Measurements from ENCODE around the gene PKD1.
"Not testable (repeated sequence)": the region's sequence is repeated elsewhere in the genome, so short reads cannot be mapped to it uniquely, and the experiment has no call there.

The PKD1 gene

DNA sequence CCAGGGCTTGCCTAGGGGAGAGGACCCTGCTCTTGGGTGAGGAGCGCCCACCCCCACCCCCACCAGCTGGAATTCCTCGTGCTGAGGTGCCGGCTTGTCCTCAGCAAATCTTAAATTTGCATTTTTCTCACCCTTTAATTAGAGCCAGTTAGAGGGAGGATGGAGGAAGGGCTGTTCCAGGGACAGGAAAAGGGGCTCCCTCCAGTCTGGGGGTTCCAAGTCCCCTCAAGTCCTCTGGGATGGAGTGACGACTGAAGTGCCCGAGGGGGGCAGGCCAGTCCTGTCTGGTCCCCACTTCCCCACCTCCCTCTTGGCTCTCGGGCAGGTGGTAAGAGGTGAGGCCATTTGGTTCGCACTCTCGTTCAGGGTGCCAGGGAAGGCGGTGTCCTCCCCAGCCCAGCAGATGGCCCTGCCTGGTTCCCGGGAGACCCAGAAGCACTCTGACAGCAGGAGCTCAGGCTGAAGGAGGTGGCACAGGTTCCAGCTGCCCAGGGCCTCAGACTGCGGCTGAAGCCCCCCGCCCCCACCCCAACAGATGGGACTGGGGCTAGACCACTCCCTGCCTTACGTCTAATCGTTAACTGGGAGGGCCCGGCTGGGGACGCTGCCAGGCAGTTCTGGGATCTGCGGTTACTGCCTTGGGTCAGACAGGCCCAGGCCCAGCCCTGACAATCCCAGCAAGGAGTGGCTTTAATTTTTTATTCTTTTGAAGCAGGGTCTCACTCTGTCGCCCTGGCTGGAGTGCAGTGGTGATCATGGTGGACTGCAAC, 14.9 kb upstream of the PKD1 start:
- no peak for DNase-seq (ENCODE audit: low read depth)

DNA sequence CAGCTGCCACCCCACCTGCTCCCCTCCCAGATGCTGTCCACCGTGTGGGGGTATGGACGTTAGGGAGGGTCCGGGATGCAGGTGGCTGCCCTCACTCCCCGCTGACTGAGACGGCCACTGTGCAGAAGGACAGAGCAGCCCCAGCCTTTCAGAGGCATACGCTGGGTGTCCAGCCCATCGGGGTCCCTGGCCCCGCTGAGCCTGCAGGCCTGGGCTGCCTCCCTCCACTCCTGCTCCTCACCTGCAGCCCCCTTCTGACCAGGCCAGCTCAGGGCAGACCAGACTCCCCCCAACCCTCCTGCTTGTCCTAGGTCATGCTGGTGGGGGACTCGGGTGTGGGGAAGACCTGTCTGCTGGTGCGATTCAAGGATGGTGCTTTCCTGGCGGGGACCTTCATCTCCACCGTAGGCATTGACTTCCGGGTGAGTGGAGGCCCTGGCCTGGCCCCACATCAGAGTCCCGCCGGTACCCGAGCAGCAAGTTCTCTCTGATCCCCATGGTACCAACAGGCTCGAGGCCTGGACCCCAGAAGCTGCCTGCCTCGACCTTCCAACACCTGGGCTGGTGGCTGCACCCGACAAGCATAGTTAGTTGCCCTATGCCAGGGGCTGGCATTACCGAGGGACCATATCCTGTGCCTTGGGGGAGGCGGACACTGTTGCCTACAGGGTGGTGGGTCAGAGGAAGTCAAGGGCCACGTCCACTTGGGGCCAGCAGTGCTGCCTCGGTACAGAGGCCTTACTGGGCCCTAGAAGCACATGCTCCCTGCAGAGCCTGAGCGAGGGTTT, 14.1 kb upstream of the PKD1 start:
- no peak for DNase-seq (ENCODE audit: low read depth)

DNA sequence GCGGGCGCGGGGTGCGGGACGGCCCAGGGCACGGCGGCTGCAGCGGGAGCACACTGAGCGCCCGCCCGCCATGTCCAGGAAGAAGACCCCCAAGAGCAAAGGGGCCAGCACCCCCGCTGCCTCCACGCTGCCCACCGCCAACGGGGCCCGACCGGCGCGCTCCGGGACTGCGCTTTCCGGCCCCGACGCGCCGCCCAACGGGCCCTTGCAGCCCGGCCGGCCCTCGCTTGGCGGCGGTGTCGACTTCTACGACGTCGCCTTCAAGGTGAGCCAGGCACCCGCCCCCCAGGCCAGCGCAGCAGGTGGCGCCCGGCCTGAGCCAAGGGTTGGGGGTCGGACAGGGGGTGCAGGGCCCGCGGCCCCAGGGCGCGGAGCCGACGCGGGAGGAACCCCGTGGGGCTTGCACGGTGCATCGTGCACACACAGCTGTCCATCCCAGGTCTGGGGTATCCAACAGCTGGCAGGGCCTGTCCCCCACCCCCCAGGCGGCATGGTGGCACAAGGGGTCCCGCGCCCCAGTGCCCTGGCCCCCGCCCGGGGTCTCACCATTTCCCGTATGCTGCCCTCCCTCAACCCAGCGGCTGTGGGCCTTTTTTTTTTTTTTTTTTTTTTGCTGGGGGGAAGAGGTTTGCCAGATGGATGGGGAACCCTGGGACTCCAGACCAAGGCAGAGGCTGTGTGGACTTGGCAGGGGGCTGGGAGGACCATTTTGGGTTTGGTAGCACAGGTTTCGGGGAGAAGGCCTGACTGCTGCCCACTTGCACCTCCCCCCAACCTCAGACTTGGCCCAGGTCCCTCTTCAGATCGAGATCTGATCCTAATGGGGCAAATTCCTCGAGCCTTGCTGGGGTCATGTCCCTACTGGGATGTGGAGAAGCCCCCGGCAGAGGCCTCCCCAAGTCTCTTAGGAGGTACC, 13.3 kb upstream of the PKD1 start:
- DNase-seq (ENCODE audit: low read depth), result no peak

DNA sequence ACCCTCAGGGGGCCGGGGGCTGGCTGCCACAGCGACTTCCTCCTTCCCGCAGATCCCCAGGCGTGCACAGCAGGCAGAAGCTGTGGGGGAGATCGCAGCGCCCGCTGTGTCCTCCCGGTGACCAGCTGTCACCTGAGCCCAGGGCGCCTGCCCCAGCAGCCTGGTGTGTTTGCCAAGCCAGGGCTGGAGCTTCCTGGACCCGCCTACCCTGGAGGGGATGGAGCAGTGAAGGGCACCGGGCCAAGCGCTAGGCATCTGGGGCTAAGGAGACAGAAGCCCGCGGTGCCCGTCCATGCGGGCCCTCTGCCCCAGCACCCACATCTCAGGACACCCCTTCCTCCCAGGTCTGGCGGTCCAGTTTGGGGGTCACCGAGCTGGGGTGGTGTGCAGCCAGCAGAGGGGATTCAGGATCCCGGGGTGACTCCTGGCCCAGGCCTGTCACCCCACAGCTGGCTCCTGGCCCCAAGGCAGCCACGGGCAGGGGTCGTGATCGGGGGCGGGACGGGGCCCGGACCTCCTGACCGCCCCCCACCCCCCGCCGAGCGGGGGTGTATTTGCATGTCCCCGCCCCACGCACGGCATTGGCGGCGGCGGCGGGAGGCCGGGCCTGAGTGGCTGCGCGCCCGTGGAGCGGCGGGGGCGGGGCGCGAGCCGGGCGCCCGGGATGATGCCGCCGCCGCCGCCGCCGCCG, 12.4 kb upstream of the PKD1 start, which contains the start of gene RAB26:
Gene RAB26, plus strand, starts transcription at position 645 of the 691 bp plus-strand sequence. CDS start 159 bp downstream, outside the sequence.
- DNase-seq (ENCODE audit: low read depth), result no peak

DNA sequence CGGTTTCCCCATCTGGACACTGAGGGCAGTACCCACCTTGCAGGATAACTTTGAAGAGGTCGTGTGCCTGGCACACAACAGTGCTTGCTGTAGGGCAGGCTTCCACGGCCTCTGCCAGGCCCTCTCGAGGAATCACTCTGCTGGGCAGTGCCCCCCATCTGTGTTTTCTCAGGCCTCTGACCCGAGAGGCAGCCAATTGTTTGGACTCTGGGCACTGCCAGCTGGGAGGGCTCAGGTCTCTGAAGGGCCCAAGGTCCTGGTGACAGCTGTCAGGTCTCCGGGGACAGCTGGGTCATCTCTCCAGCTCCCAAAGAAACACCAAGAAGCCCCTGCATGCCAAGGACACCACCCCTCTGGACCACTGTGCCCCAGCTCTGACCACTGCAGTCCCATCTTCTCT, 11.7 kb upstream of the PKD1 start:
- no peak for DNase-seq (ENCODE audit: low read depth)

DNA sequence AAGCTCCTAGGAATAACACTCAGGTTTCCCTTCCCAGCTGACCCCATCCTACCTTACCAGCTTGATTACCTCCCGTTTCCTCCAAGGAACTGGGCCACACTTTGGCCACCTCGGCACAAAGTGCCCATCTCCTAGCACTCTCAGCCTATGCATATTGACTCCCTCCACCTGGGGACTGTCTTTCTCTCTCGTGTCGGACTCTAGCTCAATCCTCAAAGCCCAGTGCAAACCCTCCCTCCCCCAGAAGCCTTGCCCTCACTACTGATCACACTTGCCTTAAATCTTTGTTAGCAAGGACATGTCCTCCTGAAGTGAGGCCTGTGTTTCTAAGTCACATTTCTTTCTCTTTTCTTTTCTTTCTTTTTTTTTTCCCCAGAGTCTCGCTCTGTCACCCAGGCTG, 10.1 kb upstream of the PKD1 start:
- no peak for DNase-seq (ENCODE audit: low read depth)

DNA sequence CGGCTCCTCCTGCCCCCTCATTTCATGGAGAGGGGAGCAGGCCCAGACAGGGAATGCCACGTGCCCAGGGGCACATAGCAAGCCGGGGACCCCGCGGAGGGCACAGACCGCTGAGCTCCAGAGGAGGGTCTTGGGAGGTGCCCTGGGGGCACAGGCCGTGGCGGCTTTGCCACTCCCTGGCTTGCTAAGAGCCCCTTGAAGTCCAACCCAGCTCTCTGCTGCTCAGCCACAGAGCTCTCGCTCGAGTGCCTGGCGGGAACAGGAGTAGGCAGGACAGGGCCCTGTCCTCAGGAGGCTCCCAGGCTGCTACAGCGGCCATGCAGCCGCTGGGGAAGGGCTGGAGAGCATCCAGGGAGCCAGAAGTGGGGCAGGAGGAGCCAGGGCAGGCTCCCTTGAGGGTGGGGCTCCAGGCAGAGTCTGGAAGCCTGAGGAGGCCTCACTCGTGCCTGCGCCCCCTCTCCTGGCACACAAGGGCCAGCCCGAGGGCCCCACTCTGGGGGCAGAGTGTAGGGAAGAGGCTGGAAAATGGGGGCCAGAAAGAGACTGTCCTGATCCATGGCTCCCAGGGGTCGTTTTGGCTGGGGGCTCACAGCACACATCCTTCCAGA, 8.3 kb upstream of the PKD1 start:
- DNase-seq (ENCODE audit: low read depth), result no peak

DNA sequence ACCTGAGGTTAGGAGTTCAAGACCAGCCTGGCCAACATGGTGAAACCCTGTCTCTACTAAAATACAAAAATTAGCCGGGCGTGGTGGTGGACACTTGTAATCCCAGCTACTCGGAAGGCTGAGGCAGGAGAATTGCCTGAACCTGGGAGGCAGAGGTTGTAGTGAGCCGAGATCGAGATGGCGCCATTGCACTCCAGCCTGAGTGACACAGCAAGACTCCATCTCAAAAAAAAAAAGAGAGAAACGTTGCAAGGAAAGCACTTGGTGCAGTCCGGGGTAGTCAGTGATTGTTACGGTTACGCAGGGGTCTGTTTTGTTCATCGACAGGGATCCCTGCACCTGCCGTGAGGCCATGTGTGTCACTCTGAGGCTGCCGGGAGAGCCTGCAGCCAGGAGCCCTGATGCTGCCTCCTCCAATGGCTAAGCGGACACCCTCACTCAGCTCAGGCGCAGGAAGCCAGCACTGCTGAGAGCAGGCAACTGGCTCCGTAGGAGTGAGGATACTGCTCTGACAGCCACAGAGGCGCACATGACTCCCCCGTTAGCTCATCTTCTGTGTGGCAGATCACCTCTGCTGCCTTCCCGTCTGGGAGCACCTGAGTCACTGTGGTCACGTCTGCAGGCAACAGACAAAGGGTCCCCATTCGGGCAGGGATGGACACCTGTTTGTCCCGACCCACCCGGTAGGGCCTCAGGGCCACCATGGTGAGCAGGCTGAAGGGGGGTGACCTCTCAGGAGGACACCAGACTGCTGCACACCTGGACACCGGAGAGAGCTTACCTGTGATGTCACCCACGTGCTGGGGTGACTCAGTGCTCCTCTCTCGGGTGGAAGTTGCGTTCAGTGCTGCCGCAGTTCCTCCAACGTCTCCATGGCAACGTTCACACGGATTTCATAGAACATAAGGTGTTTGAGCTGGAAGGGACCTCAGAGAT, 7.5 kb upstream of the PKD1 start:
- DNase-seq (ENCODE audit: low read depth), result no peak

DNA sequence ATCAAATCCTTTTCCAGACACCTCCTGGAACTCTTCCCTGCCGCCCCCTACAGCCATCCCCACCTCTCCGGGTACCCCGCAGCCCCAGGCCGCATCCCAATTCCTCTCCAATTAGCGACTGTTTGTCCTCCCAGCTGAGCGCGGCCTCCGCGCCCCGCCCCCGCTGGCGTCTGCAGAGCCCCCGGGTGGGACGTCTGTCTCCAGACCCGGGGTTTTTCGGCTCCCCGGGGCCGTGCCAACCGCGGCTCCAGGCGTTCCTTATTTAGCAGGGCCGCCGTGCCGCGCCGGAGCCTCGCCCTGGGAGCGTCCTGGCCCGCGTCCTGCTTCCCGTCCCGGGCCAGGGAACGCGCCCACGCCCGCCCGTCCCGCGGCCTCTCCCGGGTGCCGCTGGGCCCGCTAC, 627 bp downstream of the PKD1 start:
- DNase-seq (ENCODE audit: low read depth), result not testable (repeated sequence)

DNA sequence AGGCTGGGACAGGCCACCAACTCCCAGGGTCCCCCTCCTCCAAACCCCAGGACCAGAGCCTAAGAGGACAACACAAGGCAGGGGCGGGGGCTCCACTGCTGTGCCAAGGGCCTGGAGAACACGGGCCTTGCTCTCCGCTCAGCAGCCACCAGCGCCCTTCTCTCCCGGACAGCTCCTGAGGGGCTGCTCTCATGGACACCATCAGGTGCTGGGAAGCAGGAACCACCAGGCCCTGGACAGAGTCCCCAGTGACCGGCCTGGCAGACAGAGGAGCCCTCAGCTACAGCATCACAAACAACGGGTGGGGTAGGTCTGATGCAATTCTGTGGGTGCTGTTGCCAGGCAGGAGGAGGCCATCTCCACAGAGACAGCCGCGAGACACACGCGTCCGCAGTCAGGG, 1.9 kb downstream of the PKD1 start:
- not testable (repeated sequence) for DNase-seq (ENCODE audit: low read depth)

DNA sequence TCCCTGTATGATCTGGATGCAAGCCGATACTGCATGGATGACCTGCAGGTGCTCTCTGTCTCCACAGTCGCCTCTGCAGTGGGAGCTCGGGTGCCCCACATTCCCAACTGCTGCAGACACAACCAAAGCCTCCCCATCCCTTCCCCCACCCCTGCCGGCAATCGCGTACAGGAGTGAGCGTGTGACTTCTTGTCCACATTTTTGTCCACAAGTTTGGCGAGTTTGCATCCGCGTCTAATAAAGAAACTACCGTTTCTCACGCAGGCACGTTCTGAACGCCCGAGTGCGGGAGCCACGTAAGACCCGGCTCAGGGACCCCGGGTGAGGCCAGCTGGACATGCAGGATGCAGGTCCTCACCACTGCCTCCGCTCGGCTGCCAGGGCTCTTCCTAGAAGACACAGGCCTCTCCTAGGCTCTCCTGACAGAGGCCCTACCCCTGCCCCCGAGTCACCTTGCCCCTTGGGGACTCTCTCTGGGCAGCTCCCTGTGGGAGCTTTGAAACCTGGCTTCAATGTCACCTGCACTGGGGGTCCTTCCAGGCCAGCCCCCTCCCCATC, 5.7 kb downstream of the PKD1 start:
- DNase-seq (ENCODE audit: low read depth), result not testable (repeated sequence)

DNA sequence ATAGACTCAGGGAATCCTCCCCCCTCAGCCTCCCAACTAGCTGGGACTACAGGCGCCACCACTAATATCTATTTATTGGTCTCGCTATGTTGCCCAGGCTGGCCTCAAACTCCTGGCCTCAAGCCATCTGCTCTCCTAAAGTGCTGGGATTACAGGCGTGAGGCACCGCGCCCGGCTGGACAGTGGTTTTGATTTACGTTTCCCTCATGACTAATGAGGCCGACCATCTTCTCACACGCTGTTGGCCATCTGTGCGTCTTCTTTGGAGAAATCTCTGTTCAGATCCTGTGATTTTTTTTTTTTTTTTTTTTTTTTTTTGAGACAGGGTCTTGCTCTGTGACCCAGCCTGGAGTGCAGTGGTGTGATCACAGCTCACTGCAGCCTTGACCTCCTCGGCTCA, 6.4 kb downstream of the PKD1 start:
- DNase-seq (ENCODE audit: low read depth), result not testable (repeated sequence)

DNA sequence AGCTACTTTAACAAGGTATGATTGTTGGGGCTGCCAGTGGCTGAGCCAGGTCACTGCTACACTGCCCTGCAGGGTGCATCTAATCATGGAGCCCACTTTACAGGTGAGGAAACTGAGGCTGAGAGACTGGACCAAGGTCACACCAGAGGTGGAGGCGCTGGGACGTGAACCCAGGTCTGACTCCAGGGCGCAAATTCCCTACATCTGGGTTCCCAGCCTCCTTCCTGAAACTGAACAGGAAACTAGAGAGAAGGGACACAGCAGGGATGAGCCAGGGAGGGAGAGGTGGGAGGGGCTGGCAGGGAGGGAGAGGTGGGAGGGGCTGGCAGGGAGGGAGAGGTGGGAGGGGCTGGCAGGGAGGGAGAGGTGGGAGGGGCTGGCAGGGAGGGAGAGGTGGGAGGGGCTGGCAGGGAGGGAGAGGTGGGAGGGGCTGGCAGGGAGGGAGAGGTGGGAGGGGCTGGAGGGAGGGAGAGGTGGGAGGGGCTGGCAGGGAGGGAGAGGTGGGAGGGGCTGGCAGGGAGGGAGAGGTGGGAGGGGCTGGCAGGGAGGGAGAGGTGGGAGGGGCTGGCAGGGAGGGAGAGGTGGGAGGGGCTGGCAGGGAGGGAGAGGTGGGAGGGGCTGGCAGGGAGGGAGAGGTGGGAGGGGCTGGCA, 7.9 kb downstream of the PKD1 start:
- not testable (repeated sequence) for DNase-seq (ENCODE audit: low read depth)

DNA sequence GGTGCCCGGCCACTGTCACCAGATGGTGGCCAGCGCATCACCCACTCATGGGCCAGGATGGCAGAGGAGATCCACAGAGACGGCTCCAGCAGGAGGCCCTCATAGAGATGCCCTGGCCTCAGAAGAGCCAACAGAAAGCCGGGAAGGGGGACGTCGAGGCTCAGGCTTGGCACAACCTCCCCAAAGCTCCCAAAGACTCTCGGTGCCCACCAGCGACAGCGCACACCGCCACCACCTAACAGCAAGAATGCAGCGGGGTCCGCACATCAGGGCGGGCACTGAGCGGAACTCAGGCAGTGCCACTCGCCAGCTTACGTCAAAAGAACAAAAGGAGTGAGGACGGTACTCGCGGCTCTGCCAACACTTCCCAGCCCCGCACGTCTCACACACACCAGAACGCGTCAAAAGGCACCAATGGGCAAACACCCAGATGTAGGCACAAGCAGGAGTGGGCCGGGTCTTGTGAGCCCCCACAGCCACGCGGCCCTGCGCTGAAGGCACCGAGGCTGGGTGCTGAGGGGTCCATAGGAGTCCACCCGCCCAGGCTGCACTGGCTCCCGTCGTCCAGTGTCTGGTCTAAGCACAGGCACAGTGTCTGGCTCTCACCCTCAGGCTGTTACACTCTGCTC, 8.7 kb downstream of the PKD1 start:
- DNase-seq (ENCODE audit: low read depth), result not testable (repeated sequence)

DNA sequence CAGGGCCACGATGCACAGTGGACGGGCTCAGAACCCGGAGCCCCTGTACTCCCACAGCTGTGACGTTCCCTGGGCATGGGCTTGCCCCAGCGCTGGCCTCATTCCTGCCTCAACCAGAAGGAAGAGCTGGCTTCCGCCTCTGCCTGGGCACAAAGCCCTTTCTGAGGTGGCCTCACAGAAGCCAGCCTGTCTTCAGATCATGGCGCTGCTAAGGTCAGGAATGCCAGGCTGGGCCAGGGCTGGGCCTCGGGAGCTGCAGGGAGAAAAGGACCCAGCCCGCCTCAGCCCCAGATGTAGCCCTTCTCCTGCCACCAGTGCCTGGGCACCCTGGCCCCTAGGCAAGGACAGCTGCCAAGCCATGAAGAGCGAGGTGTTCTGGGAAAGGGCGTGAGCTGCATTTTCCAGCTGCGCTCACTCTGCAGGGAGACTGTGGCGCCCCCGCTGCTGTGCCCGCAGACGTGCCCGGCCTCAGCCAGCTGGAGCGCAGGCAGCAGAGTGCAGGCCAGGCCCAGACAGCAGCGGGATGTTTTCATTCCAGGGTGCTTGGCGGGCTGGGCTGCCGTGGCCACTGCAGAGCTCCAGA, 9.4 kb downstream of the PKD1 start:
- DNase-seq (ENCODE audit: low read depth), result not testable (repeated sequence)

DNA sequence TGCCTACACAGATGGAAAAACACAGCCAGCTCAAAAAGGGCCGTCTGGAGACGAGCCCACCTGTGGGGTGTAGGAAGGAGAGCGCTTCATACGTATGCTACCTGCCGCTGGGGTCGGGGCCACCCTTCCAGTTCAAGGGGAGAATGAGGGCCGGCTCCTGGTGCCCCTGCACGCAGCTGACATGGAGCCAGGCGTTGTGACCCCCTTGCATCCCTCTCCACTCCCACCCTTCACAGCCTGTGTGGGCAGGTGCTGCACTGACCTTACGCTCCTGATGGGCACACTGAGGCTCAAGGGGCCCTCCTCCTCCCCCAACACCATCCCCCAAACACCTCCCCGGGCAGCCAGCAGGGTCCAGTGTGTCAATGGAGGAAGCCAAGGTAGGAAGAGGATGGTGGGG, 10.1 kb downstream of the PKD1 start:
- not testable (repeated sequence) for DNase-seq (ENCODE audit: low read depth)

DNA sequence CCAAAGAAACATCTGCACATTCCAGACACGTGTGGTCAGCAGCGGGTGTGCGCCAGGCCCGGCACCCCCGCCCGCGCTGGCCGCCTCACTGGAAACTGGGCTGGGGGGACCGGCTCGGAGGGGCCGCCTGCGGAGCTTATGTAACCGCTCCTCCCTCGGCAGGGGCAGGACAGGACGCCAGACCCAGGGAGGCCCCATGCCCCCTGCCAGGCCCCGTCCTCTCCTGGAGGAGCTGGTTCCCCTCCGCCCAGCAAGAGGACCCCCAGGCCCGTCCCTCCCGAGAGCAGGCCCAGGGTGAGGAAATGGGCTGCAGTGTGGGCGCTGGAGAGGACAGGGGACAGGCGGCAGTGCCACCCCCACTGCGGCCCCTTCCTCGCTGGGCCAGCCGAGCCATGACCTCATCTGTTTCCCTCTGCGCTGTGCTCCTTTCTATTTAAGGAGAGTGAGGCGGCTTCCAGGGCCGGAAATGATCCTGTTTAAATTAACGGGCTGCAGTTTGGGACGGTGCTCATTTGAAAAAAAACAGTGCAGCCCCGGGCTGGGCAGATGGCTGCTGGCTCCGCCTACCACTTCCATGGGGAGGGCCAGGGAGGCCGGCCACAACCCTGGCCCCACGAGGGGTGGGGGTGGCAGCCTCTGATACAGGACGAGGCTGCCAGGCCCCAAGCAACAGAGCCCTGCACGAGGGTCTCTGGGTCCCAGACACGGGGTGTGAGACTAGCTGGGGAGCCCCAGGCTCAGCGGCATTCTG, 10.8 kb downstream of the PKD1 start:
- not testable (repeated sequence) for DNase-seq (ENCODE audit: low read depth)

DNA sequence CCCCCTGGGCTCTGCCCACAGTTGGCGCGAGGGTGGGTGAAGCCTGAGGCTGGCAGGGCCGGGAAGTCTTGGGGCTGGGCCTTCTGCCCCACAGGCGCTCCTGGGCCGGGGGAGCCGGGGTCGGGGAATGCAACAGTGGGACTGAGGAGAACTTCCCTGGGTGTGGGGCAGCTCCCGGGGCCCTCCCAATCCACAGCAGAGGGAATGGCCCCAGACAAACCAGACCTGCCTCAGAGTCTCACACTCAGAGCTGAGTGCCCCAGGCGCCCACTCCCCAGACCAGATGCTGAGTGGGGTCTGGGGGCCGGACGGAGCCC, 11.4 kb downstream of the PKD1 start:
- not testable (repeated sequence) for DNase-seq (ENCODE audit: low read depth)

Measured in stimulated activated CD8-positive, alpha-beta memory T cell treated with anti-CD3 and anti-CD28 coated beads, Interleukin-12 subunit alpha, Interleukin-12 subunit beta, amount 100 ng/mL, for 1 hour (primary cell).